ENCODE data around the gene SAMD8.

DNA sequence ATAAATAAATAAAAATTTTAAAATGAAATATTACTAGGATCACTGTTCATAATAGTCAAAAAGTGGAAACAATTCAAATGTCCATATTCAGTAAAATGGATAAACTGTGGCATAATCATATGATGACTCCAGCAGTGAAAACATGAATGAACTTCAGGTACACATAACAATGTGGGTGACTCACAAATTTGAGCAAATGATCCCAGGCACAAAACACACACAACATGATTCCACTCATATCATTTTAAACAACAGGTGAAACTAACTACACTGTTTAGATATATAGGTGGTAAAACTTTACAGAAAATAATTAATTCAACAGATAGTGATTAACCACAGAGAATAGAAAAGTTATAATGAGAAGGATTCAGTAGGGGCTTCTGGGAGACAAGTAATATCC, 14.7 kb upstream of the SAMD8 start:
- TF ChIP-seq, protein P1, sequence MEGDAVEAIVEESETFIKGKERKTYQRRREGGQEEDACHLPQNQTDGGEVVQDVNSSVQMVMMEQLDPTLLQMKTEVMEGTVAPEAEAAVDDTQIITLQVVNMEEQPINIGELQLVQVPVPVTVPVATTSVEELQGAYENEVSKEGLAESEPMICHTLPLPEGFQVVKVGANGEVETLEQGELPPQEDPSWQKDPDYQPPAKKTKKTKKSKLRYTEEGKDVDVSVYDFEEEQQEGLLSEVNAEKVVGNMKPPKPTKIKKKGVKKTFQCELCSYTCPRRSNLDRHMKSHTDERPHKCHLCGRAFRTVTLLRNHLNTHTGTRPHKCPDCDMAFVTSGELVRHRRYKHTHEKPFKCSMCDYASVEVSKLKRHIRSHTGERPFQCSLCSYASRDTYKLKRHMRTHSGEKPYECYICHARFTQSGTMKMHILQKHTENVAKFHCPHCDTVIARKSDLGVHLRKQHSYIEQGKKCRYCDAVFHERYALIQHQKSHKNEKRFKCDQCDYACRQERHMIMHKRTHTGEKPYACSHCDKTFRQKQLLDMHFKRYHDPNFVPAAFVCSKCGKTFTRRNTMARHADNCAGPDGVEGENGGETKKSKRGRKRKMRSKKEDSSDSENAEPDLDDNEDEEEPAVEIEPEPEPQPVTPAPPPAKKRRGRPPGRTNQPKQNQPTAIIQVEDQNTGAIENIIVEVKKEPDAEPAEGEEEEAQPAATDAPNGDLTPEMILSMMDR (conservative IDR thresholded peaks at IDR 0.05) = no peak
- no peak for TF ChIP-seq ZFX (IDR thresholded peaks at IDR 0.05)

Measured in C4-2B (cell line).